ENCODE measurements around the gene PIGP. TPM values are rescaled to one million over a fixed set of nuclear protein-coding genes. Genes with fewer than 3 reads are reported as not detected.

Gene PIGP
- total and polyA plus RNA-seq, 2 of the 13 experiments (the other 11 are each of a cell fraction or from before 2014, with no cell fraction given) = 14.8 to 33.4 TPM

GRCh38 chr21:37079211-37079824, 6.4 kb upstream of the PIGP start (continued):
- peak; percentile 89 for TF ChIP-seq ZNF770 (CRISPR knock-in tag; IDR thresholded peaks at IDR 0.05)
- 0 out of 2 replicates have a peak, but pooled peaks have one; percentile 47 for TF ChIP-seq ZMYM3 (CRISPR knock-in tag; IDR thresholded peaks at IDR 0.05)
- 0 out of 2 replicates have a peak, but pooled peaks have one; percentile 30 for TF ChIP-seq ADNP (CRISPR knock-in tag; IDR thresholded peaks at IDR 0.05)
- no peak for TF ChIP-seq ZNF740 (CRISPR knock-in tag; IDR thresholded peaks at IDR 0.05)
- no peak for TF ChIP-seq MEF2D (CRISPR knock-in tag; IDR thresholded peaks at IDR 0.05)

GRCh38 chr21:37077403-37077802, 4.5 kb upstream of the PIGP start:
- H2AFZ ChIP-seq (ENCODE audit: low read length) = no peak overlapping the region
- FAIRE-seq (no peak), DNase-seq (ENCODE audit: low spot score) (no peak), ATAC-seq (no peak)
- intact Hi-C loops (cut with micrococcal nuclease; ENCODE audit: unreplicated experiment) (no loop called here), in situ Hi-C loops (cut with HindIII; ENCODE audit: extremely low pct_ligation_motif_present, low pct_unique_long_range_greater_than_20kb) (no loop called here)
- ChIA-PET CTCF (ENCODE audit: low intra/inter-chr PET ratio, low total read pairs) (no interaction called here), POLR2A (no interaction called here)
- peaks cover 89% of the 10 kb centered on the region for H3K79me2 ChIP-seq (ENCODE audit: insufficient read depth, low read length)
- H4K20me1 ChIP-seq (ENCODE audit: insufficient read depth, low read length) = peaks cover 44% of the 10 kb centered on the region
- H3K4me1 ChIP-seq (ENCODE audit: insufficient read depth, low read length) = peaks cover 58% of the 10 kb centered on the region
- BruUV-seq (replicated peaks) = no TSS peak
- H3K4me2 ChIP-seq (ENCODE audit: low read depth, low read length) = peak overlapping the region; percentile 33
- no peak overlapping the region; a peak in 1 of 6 replicates for H3K4me3 ChIP-seq (replicated peaks in 1 of 3; ENCODE audit: insufficient read depth in 1 of 3, low read depth in 2 of 3, low read length in 3 of 3)
- H3K27me3 ChIP-seq (ENCODE audit: control insufficient read depth in 1 of 2, insufficient read depth in 2 of 2, low read length in 2 of 2) = no peaks in the 10 kb centered on the region; a peak in 1 of 5 replicates
- no peaks in the 10 kb centered on the region for H3K36me3 ChIP-seq (replicated peaks in 1 of 2; ENCODE audit: control insufficient read depth in 1 of 2, insufficient read depth in 2 of 2, low read length in 2 of 2)
- H3K27ac ChIP-seq (ENCODE audit: extremely low read length, insufficient read depth, low read length) = peak overlapping the region; percentile 21
- WGBS (ENCODE audit: low lambda C conversion rate) = 89% methylated on average over 1 of the region's 1 CpG
- H3K9ac ChIP-seq (ENCODE audit: insufficient read depth, low read depth, low read length) = no peak overlapping the region
- no peaks in the 10 kb centered on the region for H3K9me3 ChIP-seq (ENCODE audit: low read length)
- no peak for TF ChIP-seq BCL6 (CRISPR knock-in tag; IDR thresholded peaks at IDR 0.05)
- TF ChIP-seq RELA (CRISPR knock-in tag; IDR thresholded peaks at IDR 0.05) = no peak
- no peak for TF ChIP-seq ZNF577 (CRISPR knock-in tag; IDR thresholded peaks at IDR 0.05; ENCODE audit: borderline replicate concordance, low read depth)
- TF ChIP-seq SOX5 (CRISPR knock-in tag; IDR thresholded peaks at IDR 0.05; ENCODE audit: borderline replicate concordance) = no peak
- 0 out of 2 replicates have a peak, but pooled peaks have one; percentile 25 for TF ChIP-seq ARID5B (CRISPR knock-in tag; IDR thresholded peaks at IDR 0.05)
- no peak for TF ChIP-seq ARHGAP35 (CRISPR knock-in tag; IDR thresholded peaks at IDR 0.05; ENCODE audit: borderline replicate concordance)
- TF ChIP-seq PAXIP1 (CRISPR knock-in tag; conservative IDR thresholded peaks at IDR 0.05) = 0 out of 2 replicates have a peak, but pooled peaks have one; percentile 22
